GM03348 (cell line): Measurements from ENCODE around the gene SYCE1.
"Not testable (repeated sequence)": the region's sequence is repeated elsewhere in the genome, so short reads cannot be mapped to it uniquely, and the experiment has no call there.

Experiments
- DNase-seq: peaks from one replicate; pipeline ENCODE4 v3.0.0; 2012; ENCODE audit warnings: low spot score

Gene SYCE1

GRCh38 chr10:133557381-133557780, 8.0 kb downstream of the SYCE1 start:
- no peak for DNase-seq

DNA sequence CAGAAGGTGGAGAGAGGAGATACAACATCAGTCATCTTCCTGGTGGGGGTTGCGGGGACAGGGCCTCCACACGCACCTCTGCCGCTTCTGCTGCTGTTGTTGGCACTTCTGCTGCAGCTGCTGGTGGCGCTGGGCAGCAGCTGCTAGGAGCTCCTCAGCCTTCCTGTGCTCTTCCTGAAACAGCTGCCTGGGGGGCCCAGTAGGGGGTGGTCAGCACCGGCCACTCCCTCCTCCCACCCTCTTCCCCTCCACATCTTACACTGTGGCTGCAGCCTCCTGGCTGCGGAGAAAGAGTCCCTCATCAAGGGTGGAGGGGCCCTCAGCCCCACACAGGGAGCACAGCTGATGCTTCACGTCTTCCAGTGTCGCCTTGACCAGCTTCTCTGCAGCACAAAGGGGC, 9.9 kb downstream of the SYCE1 start:
- DNase-seq: no peak

GRCh38 chr10:133554600-133554999, 10.8 kb downstream of the SYCE1 start:
- DNase-seq: no peak

DNA sequence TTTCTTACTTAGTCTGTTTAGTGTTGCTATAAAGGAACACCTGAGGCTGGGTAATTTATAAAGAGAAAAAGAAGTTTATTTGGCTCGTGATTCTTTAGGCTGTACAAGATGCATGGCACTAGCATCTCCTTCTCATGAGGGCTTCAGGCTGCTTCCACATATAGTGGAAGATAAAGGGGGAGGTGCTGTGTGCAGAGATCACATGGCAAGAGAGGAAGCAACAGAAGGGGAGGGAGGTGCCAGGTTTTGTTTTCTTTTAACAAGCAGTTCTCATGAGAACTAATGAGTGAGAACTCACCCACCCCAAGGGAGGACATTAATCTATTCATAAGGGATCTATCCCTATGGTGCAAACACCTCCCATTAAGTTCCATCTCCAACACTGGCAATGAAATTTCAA, 20.9 kb downstream of the SYCE1 start:
- no peak for DNase-seq

GRCh38 chr10:133541441-133541975, 23.9 kb downstream of the SYCE1 start:
- DNase-seq: not testable (repeated sequence)

GRCh38 chr10:133537546-133538545, 27.5 kb downstream of the SYCE1 start:
- DNase-seq: no peak

DNA sequence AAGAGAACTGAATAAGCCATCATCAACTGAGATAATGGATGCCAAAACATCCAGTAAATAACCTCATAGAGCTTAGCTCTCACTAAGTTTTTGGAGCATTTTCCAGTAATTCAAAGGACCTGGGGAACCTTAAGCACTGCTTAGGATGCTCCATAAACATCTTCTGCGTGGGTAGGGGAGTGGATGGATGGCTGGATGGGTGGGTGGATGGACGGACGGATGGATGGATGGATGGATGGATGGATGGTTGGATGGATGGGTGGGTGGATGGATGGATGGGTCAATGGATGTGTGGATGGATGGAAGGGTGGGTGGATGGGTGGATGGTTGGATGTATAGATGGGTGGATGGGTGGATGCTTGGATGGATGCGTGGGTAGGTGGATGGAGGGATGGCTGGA, 29.2 kb downstream of the SYCE1 start:
- no peak for DNase-seq

GRCh38 chr10:133534417-133534816, 31.0 kb downstream of the SYCE1 start:
- no peak for DNase-seq

GRCh38 chr10:133532871-133533270, 32.5 kb downstream of the SYCE1 start:
- no peak for DNase-seq

- DNase-seq: no peak
These were observed 34.9 kb downstream of the SYCE1 start for GRCh38 chr10:133530506-133530905.

DNA sequence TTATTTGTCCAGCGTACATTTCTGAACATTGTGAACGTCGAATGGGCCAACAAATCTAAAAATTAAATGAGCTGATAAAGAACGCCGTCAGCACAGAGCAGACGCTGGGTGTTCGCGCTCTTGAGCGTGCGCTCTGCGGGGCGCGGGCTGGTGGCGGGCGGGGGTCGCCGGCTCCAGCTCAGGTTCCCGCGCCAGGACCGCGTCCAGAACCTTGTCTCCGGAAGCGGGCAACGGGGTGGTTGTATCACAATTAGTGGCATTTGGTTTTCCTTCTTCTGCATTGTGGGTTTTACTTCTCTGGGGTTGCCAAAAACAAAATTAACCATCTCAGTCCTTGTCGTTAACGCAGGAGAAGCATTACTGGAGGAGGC, 35.8 kb downstream of the SYCE1 start:
- DNase-seq: no peak

DNA sequence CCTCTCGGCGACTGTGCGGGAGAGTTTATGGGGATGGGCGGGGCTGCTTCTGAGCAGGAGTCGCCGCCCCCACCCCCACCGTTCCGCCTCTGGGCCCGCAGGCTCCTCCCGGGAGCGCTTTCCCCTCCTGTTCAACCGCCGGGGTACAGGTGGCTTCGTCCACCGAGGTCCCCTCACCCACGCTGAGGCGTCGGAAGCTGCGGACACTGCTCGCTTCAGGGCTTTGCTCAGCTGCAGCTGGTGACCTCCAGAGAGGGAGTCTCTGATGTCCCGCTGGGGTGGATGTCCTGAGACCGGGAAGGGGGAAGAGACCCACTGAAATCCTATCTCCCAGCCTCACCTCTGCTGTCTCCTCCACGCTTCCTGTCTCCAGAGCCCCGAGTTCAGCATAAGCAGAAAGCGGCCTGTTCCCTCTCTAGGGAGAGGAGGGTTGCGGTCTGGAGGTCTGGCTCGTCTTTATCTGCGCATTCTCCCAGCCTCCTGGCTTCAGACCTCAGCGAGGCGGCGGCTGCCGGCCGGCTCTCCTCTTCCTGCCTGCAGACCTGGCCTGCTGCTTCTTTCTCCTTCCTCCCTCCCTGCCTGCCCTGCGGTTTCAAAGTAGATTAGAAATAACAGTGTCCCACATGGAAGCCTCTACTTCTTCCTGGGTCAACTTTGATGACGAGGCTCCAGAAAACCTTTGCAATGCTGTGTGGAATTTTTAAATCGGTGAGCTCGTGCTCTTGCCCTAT, 36.4 kb downstream of the SYCE1 start:
- DNase-seq: peak; percentile 80

GRCh38 chr10:133528296-133528844, 37.0 kb downstream of the SYCE1 start:
- DNase-seq: peak; percentile 25

DNA sequence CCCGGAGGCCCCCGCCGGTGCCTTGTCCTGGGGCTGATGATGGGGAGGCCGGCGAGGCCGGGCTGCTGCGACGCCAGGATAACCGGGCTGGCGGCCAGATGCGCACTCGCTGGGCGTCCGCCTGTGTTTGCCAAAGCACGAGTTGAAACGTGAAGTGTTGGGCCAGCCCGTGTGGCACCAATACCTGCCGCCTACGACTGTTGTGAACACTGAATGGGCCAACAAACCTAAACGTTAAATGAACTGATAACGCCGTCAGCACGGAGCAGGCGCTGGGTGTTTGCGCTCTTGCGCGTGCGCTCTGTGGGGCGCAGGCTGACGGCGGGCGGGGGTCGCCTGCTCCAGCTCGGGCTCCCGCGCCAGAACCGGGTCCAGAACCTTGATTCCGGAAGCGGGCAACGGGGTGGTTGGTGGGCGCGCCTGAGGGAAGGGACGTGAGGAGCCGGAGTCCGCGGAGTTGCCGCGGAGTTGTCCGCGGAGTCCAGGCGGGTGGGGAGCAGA, 37.6 kb downstream of the SYCE1 start:
- no peak for DNase-seq

- DNase-seq: no peak
These were observed 38.3 kb downstream of the SYCE1 start, which contains the start of gene CYP2E1 for GRCh38 chr10:133526957-133527588. Gene CYP2E1 (plus strand): TSS chr10:133527363. CDS start chr10:133527396, 33 bp downstream.

- DNase-seq: no peak
These were observed 39.9 kb downstream of the SYCE1 start for GRCh38 chr10:133525444-133525843.

DNA sequence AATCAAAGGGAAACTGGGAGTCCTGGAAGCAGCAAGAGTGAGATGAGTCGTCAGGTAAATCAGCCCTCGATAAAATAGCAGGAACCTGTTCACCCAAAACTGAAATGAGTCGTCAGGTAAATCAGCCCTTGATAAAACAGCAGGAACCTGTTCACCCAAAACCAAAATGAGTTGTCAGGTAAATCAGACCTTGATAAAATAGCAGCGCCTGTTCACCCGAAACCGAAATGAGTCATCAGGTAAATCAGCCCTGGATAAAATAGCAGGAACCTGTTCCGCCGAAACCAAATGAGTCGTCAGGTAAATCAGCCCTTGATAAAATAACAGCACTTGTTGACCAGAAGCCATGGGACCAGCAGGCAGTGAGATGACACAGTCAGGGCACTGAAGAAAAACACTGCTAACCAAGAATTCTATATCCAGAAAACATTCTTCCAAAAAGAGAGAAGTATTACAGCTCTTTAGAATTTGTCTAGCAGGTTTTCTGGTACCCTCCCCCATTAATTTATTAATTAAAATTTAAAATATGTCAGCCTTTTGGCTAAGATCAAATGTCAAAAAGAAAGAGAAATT, 41.7 kb downstream of the SYCE1 start:
- DNase-seq: no peak

GRCh38 chr10:133520193-133520738, 45.1 kb downstream of the SYCE1 start:
- peak; percentile 95 for DNase-seq

- not testable (repeated sequence) for DNase-seq
These were observed 46.9 kb downstream of the SYCE1 start for GRCh38 chr10:133518517-133518916.

- no peak for DNase-seq
These were observed 49.3 kb downstream of the SYCE1 start for GRCh38 chr10:133516057-133516456.

DNA sequence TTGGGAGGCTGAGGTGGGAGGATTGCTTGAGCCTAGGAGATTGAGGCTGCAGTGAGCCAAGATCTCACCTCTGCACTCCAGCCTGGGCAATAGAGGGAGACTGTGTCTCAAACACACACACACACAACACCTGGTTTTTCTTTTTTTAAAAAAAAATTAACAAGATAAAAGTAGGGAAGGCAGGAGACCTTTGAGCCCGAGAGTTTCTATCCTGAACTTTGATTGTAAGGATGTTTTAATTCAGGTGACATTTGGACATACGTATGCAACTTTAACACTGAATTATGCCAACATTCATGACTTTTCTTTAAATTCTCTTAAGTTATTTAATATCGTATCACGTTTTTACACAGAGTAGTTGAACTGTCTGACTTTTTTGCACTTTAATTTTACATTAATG, 49.9 kb downstream of the SYCE1 start:
- DNase-seq: no peak
